ENCODE data around the gene OR2AG2. TPM values are rescaled to one million over a fixed set of nuclear protein-coding genes. Genes with fewer than 3 reads are reported as not detected.

OR2AG2 gene
- total RNA-seq (ENCODE audit: low replicate concordance): 0.08 TPM in 1 of 2 replicates, not detected in the other

GRCh38 chr11:6771926-6772893 lies at the start of gene OR2AG2:
Gene OR2AG2 (minus strand): TSS chr11:6771976. CDS start chr11:6768957, 3,019 bp downstream.

GRCh38 chr11:6799402-6799801 lies 27.6 kb upstream of the OR2AG2 start, which contains the start of gene OR6A2:
Gene OR6A2 (minus strand): TSS chr11:6799689. CDS start chr11:6795708, 3,981 bp downstream.

GRCh38 chr11:6782720-6783119 lies 10.9 kb upstream of the OR2AG2 start, which contains the start of gene OR2AG1:
Gene OR2AG1 (plus strand): TSS chr11:6783020. CDS start chr11:6785038, 2,018 bp downstream.

Other genes starting within 250 kb of the OR2AG2 start
- 6.1 and 12.2 TPM in 2 replicates for gene RRP8, start 168.4 kb downstream of the OR2AG2 start, total RNA-seq (ENCODE audit: low replicate concordance)
- gene ILK, start 168.2 kb downstream of the OR2AG2 start, total RNA-seq (ENCODE audit: low replicate concordance): 275 and 281 TPM in 2 replicates
- gene TAF10, start 159.8 kb downstream of the OR2AG2 start, total RNA-seq (ENCODE audit: low replicate concordance): 57.7 and 94.7 TPM in 2 replicates
- gene TPP1, start 152.6 kb downstream of the OR2AG2 start, total RNA-seq (ENCODE audit: low replicate concordance): 48.2 and 52.7 TPM in 2 replicates
- gene DCHS1, start 116.2 kb downstream of the OR2AG2 start, total RNA-seq (ENCODE audit: low replicate concordance): 2.1 and 4.0 TPM in 2 replicates
- 62.2 and 84.8 TPM in 2 replicates for gene MRPL17, start 88.6 kb downstream of the OR2AG2 start, total RNA-seq (ENCODE audit: low replicate concordance)
- gene OR2AG1, start 11.0 kb upstream of the OR2AG2 start, total RNA-seq (ENCODE audit: low replicate concordance): not detected in 2 replicates
- gene OR6A2, start 27.7 kb upstream of the OR2AG2 start, total RNA-seq (ENCODE audit: low replicate concordance): 0.12 and 0.15 TPM in 2 replicates
- not detected in 2 replicates for gene OR10A5, start 73.7 kb upstream of the OR2AG2 start, total RNA-seq (ENCODE audit: low replicate concordance)
- gene OR10A2, start 91.1 kb upstream of the OR2AG2 start, total RNA-seq (ENCODE audit: low replicate concordance): not detected in 2 replicates
- not detected in 2 replicates for gene OR10A4, start 104.6 kb upstream of the OR2AG2 start, total RNA-seq (ENCODE audit: low replicate concordance)
- gene OR2D2, start 120.5 kb upstream of the OR2AG2 start, total RNA-seq (ENCODE audit: low replicate concordance): 0.15 TPM in 1 of 2 replicates, not detected in the other
- gene OR2D3, start 149.0 kb upstream of the OR2AG2 start, total RNA-seq (ENCODE audit: low replicate concordance): not detected in 2 replicates
- gene ZNF215, start 154.4 kb upstream of the OR2AG2 start, total RNA-seq (ENCODE audit: low replicate concordance): 1.3 and 4.2 TPM in 2 replicates
- 4.4 and 13.8 TPM in 2 replicates for gene ZNF214, start 248.4 kb upstream of the OR2AG2 start, total RNA-seq (ENCODE audit: low replicate concordance)
- 0.08 TPM in 1 of 2 replicates, not detected in the other for gene NLRP14, start 248.5 kb upstream of the OR2AG2 start, total RNA-seq (ENCODE audit: low replicate concordance)

All from smooth muscle cell of the coronary artery (primary cell).